Measurements from ENCODE around the gene SDK1. TPM values are rescaled to one million over a fixed set of nuclear protein-coding genes. Genes with fewer than 3 reads are reported as not detected.

SDK1 gene
- total and polyA plus RNA-seq, 11 donors = 2.2 to 5.8 (median 3.4) TPM

GRCh38 chr7:4266270-4267040, 965.4 kb downstream of the SDK1 start:
- Histone ChIP-seq H3K4me3 (no peak overlapping the region), H3K36me3 (no peaks in the 10 kb centered on the region), H3K27me3 (peaks cover 0 to 11% (median 0%) of the 10 kb centered on the region in 9 donors), H3K27ac (no peak overlapping the region), H3K4me1 (no peaks in the 10 kb centered on the region), H3K9me3 (no peaks in the 10 kb centered on the region)
- ATAC-seq = no peak
- no peak for TF ChIP-seq POLR2A (IDR thresholded peaks at IDR 0.05)
- peak in 1 of 5 donors; percentile 7 for DNase-seq
- intact Hi-C loops (cut with DNase I) = no loop called here
- 87 to 89% (median 89%) methylated on average over 21 of the region's 21 CpGs for WGBS, 4 donors

- Histone ChIP-seq H3K4me1 (no peaks in the 10 kb centered on the region), H3K27ac (no peak overlapping the region), H3K4me3 (no peak overlapping the region), H3K27me3 (peaks cover 0 to 11% (median 0%) of the 10 kb centered on the region in 9 donors), H3K9me3 (no peaks in the 10 kb centered on the region), H3K36me3 (no peaks in the 10 kb centered on the region)
- ATAC-seq = no peak
- 71 to 83% (median 74%) methylated on average over 21 of the region's 21 CpGs for WGBS, 4 donors
- peak in 1 of 5 donors; percentile 9 for DNase-seq
- TF ChIP-seq CTCF (IDR thresholded peaks at IDR 0.05) (no peak), POLR2A (IDR thresholded peaks at IDR 0.05) (no peak)
- intact Hi-C loops (cut with DNase I) = no loop called here
Measured at GRCh38 chr7:4267341-4268039, 966.4 kb downstream of the SDK1 start.

- Histone ChIP-seq H3K9me3 (no peaks in the 10 kb centered on the region), H3K27me3 (peaks cover 0 to 11% (median 0%) of the 10 kb centered on the region in 9 donors), H3K27ac (no peak overlapping the region), H3K36me3 (no peaks in the 10 kb centered on the region), H3K4me1 (no peaks in the 10 kb centered on the region), H3K4me3 (no peak overlapping the region)
- DNase-seq (peak in 1 of 5 donors; percentile 10), ATAC-seq (no peak)
- 80 to 87% (median 84%) methylated on average over 32 to 34 of the region's 34 CpGs for WGBS, 4 donors
- TF ChIP-seq CTCF (IDR thresholded peaks at IDR 0.05) (no peak), POLR2A (IDR thresholded peaks at IDR 0.05) (no peak)
- intact Hi-C loops (cut with DNase I) = no loop called here
Measured at GRCh38 chr7:4268040-4268965, 967.3 kb downstream of the SDK1 start.

GRCh38 chr7:4269086-4269485, 968.0 kb downstream of the SDK1 start:
- WGBS, 4 donors = 84 to 92% (median 85%) methylated on average over 8 to 9 of the region's 9 CpGs
- Histone ChIP-seq H3K27me3 (peaks cover 0 to 11% (median 0%) of the 10 kb centered on the region in 9 donors), H3K27ac (no peak overlapping the region), H3K9me3 (peaks cover 0 to 2% (median 0%) of the 10 kb centered on the region in 12 donors), H3K4me3 (no peak overlapping the region), H3K36me3 (no peaks in the 10 kb centered on the region), H3K4me1 (no peaks in the 10 kb centered on the region)
- intact Hi-C loops (cut with DNase I) = no loop called here
- ATAC-seq (no peak), DNase-seq (peak in 1 of 5 donors; percentile 8)
- TF ChIP-seq CTCF (IDR thresholded peaks at IDR 0.05) (no peak), POLR2A (IDR thresholded peaks at IDR 0.05) (no peak)
